ENCODE data around the gene MGAT4B. TPM values are rescaled to one million over a fixed set of nuclear protein-coding genes. Genes with fewer than 3 reads are reported as not detected.

Gene MGAT4B
- total and polyA plus RNA-seq, 2 of the 13 experiments (the other 11 are each of a cell fraction or from before 2014, with no cell fraction given) = 93.5 to 130 TPM

DNA sequence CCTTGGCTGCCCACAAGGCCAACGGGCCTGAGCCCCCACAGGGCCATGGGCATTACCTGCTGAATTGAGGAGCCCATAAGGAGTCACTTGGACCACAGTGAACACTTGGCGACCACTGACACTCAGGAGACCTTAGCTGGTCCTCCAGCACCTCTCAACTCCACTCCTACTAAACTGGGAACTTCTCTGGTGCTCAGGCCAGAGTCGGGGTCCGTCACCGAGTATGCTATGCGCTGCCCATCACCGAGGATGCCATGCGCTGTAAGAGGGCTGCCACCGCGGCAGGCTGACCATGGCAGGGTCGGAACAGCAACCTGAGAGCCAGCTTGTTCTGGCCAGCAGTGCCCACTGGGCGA is 13.4 kb upstream of the MGAT4B start (continued):
- TF ChIP-seq ZNF230 (CRISPR knock-in tag; IDR thresholded peaks at IDR 0.05) (no peak), ZNF607 (CRISPR knock-in tag; IDR thresholded peaks at IDR 0.05; ENCODE audit: borderline replicate concordance) (no peak), PCBP2 (optimal IDR thresholded peaks at IDR 0.05; ENCODE audit: low read depth, low read length, poor library complexity, severe bottlenecking) (no peak), CBFB (CRISPR knock-in tag; IDR thresholded peaks at IDR 0.05) (no peak), ZNF256 (CRISPR knock-in tag; conservative IDR thresholded peaks at IDR 0.05) (no peak), HHEX (CRISPR knock-in tag; IDR thresholded peaks at IDR 0.05) (no peak), SKI (IDR thresholded peaks at IDR 0.05; ENCODE audit: partially characterized antibody) (no peak), JARID2 (CRISPR knock-in tag; IDR thresholded peaks at IDR 0.05; ENCODE audit: insufficient replicate concordance) (no peak), ZNF530 (CRISPR knock-in tag; IDR thresholded peaks at IDR 0.05; ENCODE audit: low read depth) (no peak), ZNF790 (CRISPR knock-in tag; IDR thresholded peaks at IDR 0.05; ENCODE audit: borderline replicate concordance) (no peak), ZNF430 (CRISPR knock-in tag; IDR thresholded peaks at IDR 0.05) (no peak), ZKSCAN1 (IDR thresholded peaks at IDR 0.05; ENCODE audit: low read length) (no peak), ZNF569 (CRISPR knock-in tag; IDR thresholded peaks at IDR 0.05; ENCODE audit: borderline replicate concordance) (no peak), ZNF784 (CRISPR knock-in tag; IDR thresholded peaks at IDR 0.05; ENCODE audit: borderline replicate concordance) (no peak), MTF2 (CRISPR knock-in tag; IDR thresholded peaks at IDR 0.05; ENCODE audit: borderline replicate concordance) (no peak), ZNF281 (CRISPR knock-in tag; IDR thresholded peaks at IDR 0.05; ENCODE audit: borderline replicate concordance) (no peak), MEIS1 (CRISPR knock-in tag; IDR thresholded peaks at IDR 0.05; ENCODE audit: borderline replicate concordance) (no peak), SYNCRIP (IDR thresholded peaks at IDR 0.05; ENCODE audit: insufficient read depth, low read depth, low read length) (no peak)
- TF ChIP-seq, protein P1, sequence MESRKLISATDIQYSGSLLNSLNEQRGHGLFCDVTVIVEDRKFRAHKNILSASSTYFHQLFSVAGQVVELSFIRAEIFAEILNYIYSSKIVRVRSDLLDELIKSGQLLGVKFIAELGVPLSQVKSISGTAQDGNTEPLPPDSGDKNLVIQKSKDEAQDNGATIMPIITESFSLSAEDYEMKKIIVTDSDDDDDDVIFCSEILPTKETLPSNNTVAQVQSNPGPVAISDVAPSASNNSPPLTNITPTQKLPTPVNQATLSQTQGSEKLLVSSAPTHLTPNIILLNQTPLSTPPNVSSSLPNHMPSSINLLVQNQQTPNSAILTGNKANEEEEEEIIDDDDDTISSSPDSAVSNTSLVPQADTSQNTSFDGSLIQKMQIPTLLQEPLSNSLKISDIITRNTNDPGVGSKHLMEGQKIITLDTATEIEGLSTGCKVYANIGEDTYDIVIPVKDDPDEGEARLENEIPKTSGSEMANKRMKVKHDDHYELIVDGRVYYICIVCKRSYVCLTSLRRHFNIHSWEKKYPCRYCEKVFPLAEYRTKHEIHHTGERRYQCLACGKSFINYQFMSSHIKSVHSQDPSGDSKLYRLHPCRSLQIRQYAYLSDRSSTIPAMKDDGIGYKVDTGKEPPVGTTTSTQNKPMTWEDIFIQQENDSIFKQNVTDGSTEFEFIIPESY (CRISPR knock-in tag; IDR thresholded peaks at IDR 0.05) = no peak
- TF ChIP-seq, protein P2, sequence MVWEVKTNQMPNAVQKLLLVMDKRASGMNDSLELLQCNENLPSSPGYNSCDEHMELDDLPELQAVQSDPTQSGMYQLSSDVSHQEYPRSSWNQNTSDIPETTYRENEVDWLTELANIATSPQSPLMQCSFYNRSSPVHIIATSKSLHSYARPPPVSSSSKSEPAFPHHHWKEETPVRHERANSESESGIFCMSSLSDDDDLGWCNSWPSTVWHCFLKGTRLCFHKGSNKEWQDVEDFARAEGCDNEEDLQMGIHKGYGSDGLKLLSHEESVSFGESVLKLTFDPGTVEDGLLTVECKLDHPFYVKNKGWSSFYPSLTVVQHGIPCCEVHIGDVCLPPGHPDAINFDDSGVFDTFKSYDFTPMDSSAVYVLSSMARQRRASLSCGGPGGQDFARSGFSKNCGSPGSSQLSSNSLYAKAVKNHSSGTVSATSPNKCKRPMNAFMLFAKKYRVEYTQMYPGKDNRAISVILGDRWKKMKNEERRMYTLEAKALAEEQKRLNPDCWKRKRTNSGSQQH (CRISPR knock-in tag; IDR thresholded peaks at IDR 0.05; ENCODE audit: low read depth) = no peak
- TF ChIP-seq, protein P3, sequence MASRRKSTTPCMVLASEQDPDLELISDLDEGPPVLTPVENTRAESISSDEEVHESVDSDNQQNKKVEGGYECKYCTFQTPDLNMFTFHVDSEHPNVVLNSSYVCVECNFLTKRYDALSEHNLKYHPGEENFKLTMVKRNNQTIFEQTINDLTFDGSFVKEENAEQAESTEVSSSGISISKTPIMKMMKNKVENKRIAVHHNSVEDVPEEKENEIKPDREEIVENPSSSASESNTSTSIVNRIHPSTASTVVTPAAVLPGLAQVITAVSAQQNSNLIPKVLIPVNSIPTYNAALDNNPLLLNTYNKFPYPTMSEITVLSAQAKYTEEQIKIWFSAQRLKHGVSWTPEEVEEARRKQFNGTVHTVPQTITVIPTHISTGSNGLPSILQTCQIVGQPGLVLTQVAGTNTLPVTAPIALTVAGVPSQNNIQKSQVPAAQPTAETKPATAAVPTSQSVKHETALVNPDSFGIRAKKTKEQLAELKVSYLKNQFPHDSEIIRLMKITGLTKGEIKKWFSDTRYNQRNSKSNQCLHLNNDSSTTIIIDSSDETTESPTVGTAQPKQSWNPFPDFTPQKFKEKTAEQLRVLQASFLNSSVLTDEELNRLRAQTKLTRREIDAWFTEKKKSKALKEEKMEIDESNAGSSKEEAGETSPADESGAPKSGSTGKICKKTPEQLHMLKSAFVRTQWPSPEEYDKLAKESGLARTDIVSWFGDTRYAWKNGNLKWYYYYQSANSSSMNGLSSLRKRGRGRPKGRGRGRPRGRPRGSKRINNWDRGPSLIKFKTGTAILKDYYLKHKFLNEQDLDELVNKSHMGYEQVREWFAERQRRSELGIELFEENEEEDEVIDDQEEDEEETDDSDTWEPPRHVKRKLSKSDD (CRISPR knock-in tag; IDR thresholded peaks at IDR 0.05; ENCODE audit: low read depth) = no peak

Measured in HepG2 (cell line).